HepG2 (cell line): ENCODE results near the gene GGA3. TPM values are rescaled to one million over a fixed set of nuclear protein-coding genes. Genes with fewer than 3 reads are reported as not detected.

Experiments
- ARID2 ChIP-seq: sonication (generic); formaldehyde crosslinking; IDR thresholded peaks from 2 replicates; pipeline ENCODE4 v1.8.1; 2022; ENCODE audit warnings: mild to moderate bottlenecking, missing genetic modification reagents, borderline replicate concordance
- CSRNP2 ChIP-seq: sonication (generic); formaldehyde crosslinking; conservative IDR thresholded peaks from 2 replicates; pipeline ENCODE4 v1.8.0; 2022; ENCODE audit warnings: low read depth, missing genetic modification reagents
- EED ChIP-seq: sonication (generic); formaldehyde crosslinking; IDR thresholded peaks from 2 replicates; pipeline ENCODE4 v1.5.0; 2020; ENCODE audit warnings: mild to moderate bottlenecking, missing genetic modification reagents
- EZH2 ChIP-seq: conservative IDR thresholded peaks from 2 replicates; pipeline ENCODE4 v1.6.1; 2012; ENCODE audit warnings: mild to moderate bottlenecking, low read depth, low read length, moderate library complexity
- GATAD2A ChIP-seq: IDR thresholded peaks from 2 replicates; pipeline ENCODE4 v1.6.1; 2016
- GPBP1L1 ChIP-seq: sonication (generic); formaldehyde crosslinking; IDR thresholded peaks from 2 replicates; pipeline ENCODE4 v1.5.0; 2020; ENCODE audit warnings: mild to moderate bottlenecking, missing genetic modification reagents
- KAT7 ChIP-seq: IDR thresholded peaks from 2 replicates; pipeline ENCODE4 v1.6.1; 2018; ENCODE audit warnings: borderline replicate concordance, missing compliant biosample characterization
- KLF15 ChIP-seq: sonication (generic); formaldehyde crosslinking; IDR thresholded peaks from 2 replicates; pipeline ENCODE4 v1.8.1; 2023; ENCODE audit warnings: borderline replicate concordance, mild to moderate bottlenecking, inconsistent platforms, missing genetic modification reagents, mixed read lengths
- KMT2A ChIP-seq: sonication (generic); formaldehyde crosslinking; IDR thresholded peaks from 2 replicates; pipeline ENCODE4 v1.4.0; 2020; ENCODE audit warnings: missing genetic modification reagents
- MIER2 ChIP-seq: IDR thresholded peaks from 2 replicates; pipeline ENCODE4 v1.6.1; 2016; ENCODE audit warnings: missing biosample characterization, missing genetic modification reagents
- NR0B2 ChIP-seq: sonication (generic); formaldehyde crosslinking; IDR thresholded peaks from 2 replicates; pipeline ENCODE4 v1.4.0; 2020; ENCODE audit warnings: mild to moderate bottlenecking, missing genetic modification reagents
- TCF7L2 ChIP-seq: IDR thresholded peaks from 2 replicates; pipeline ENCODE4 v1.6.1; 2011; ENCODE audit warnings: mild to moderate bottlenecking, low read depth, low read length, moderate library complexity
- TERF1 ChIP-seq: sonication (generic); formaldehyde crosslinking; IDR thresholded peaks from 2 replicates; pipeline ENCODE4 v1.8.0; 2022; ENCODE audit warnings: mild to moderate bottlenecking, missing genetic modification reagents, moderate library complexity
- WIZ ChIP-seq: sonication (generic); formaldehyde crosslinking; IDR thresholded peaks from 2 replicates; pipeline ENCODE4 v1.5.1; 2020; ENCODE audit warnings: mild to moderate bottlenecking, missing genetic modification reagents
- ZFP82 ChIP-seq: sonication (generic); formaldehyde crosslinking; IDR thresholded peaks from 2 replicates; pipeline ENCODE4 v1.5.1; 2020; ENCODE audit warnings: mild to moderate bottlenecking, missing genetic modification reagents, borderline replicate concordance
- ZNF160 ChIP-seq: sonication (generic); formaldehyde crosslinking; IDR thresholded peaks from 2 replicates; pipeline ENCODE4 v1.8.0; 2022; ENCODE audit warnings: mild to moderate bottlenecking, inconsistent platforms, missing genetic modification reagents
- ZNF354B ChIP-seq: sonication (generic); formaldehyde crosslinking; IDR thresholded peaks from 2 replicates; pipeline ENCODE4 v1.8.0; 2022; ENCODE audit warnings: mild to moderate bottlenecking, missing genetic modification reagents
- ZNF468 ChIP-seq: sonication (generic); formaldehyde crosslinking; IDR thresholded peaks from 2 replicates; pipeline ENCODE4 v1.8.0; 2022; ENCODE audit warnings: mild to moderate bottlenecking, moderate library complexity, missing genetic modification reagents
- ZNF652 ChIP-seq: IDR thresholded peaks from 2 replicates; pipeline ENCODE4 v1.6.1; 2016; ENCODE audit warnings: low read depth, borderline replicate concordance
- ZNF75D ChIP-seq: sonication (generic); formaldehyde crosslinking; IDR thresholded peaks from 2 replicates; pipeline ENCODE4 v1.8.1; 2023; ENCODE audit warnings: missing genetic modification reagents, mild to moderate bottlenecking, borderline replicate concordance
- ZNF776 ChIP-seq: sonication (generic); formaldehyde crosslinking; IDR thresholded peaks from 2 replicates; pipeline ENCODE4 v1.4.0; 2020; ENCODE audit warnings: mild to moderate bottlenecking, missing genetic modification reagents
- polyA plus RNA-seq, 8 experiments: library from polyadenylated mRNA; depleted of rRNA in 3 of 8; stranded (reverse) in 7 of 8; unstranded in 1 of 8; fragments of >200 nt; fragmentation: Illumina TruSeq in 4 of 8; extraction: Trizol in 4 of 8; gene quantifications; 2 replicates each; pipeline versions ENCODE4 v1.2.1 to v1.2.3, GENCODE V29; 2011 to 2016; ENCODE audit warnings: low read depth in 4 of 8, missing spikeins in 1 of 8, mixed read lengths in 1 of 8; ENCODE audit not compliant: insufficient read depth in 1 of 8
- total RNA-seq, 5 experiments: library from RNA; depleted of rRNA; stranded (reverse); fragments of >200 nt; fragmentation: Illumina TruSeq; extraction: Trizol; gene quantifications; 2 replicates each; pipeline ENCODE4 v1.2.3, GENCODE V29; 2016; ENCODE audit warnings: low read depth in 1 of 5

Gene GGA3
- total and polyA plus RNA-seq, 2 of the 13 experiments (the other 11 are each of a cell fraction or from before 2014, with no cell fraction given) = 28.4 to 43.7 TPM

GRCh38 chr17:75308732-75309629, 47.6 kb upstream of the GGA3 start (continued):
- TF ChIP-seq NR0B2 (CRISPR knock-in tag) = no peak
- peak; percentile 62; the same call in 1 of the 2 replicates for TF ChIP-seq KMT2A (CRISPR knock-in tag)
- TF ChIP-seq KLF15 (CRISPR knock-in tag) = no peak
- no peak; the same call in 1 of the 2 replicates for TF ChIP-seq ZNF160 (CRISPR knock-in tag)
- no peak for TF ChIP-seq TCF7L2
- TF ChIP-seq TERF1 (CRISPR knock-in tag) = no peak
- peak; percentile 64; the same call in 1 of the 2 replicates for TF ChIP-seq WIZ (CRISPR knock-in tag)
- TF ChIP-seq ZNF354B = no peak
- TF ChIP-seq GATAD2A (CRISPR knock-in tag) = peak; percentile 88
- no peak; the same call in 1 of the 2 replicates for TF ChIP-seq ZNF652
- TF ChIP-seq ARID2 (CRISPR knock-in tag) = 0 out of 2 replicates have a peak, but pooled peaks have one; percentile 43
- peak; percentile 97 for TF ChIP-seq KAT7 (CRISPR knock-in tag)
- TF ChIP-seq ZNF75D = no peak
- TF ChIP-seq GPBP1L1 (CRISPR knock-in tag) = no peak
- TF ChIP-seq CSRNP2 (CRISPR knock-in tag) = no peak
- no peak for TF ChIP-seq EZH2
- 0 out of 2 replicates have a peak, but pooled peaks have one; percentile 56 for TF ChIP-seq MIER2
- peak; percentile 73; the same call in 1 of the 2 replicates for TF ChIP-seq ZFP82 (CRISPR knock-in tag)
- TF ChIP-seq ZNF468 (CRISPR knock-in tag) = 0 out of 2 replicates have a peak, but pooled peaks have one; percentile 26
- TF ChIP-seq ZNF776 = 0 out of 2 replicates have a peak, but pooled peaks have one; percentile 56
- TF ChIP-seq EED (CRISPR knock-in tag) = no peak
